Natural killer cell (primary cell): ENCODE data around the gene ZNF776. TPM values are rescaled to one million over a fixed set of nuclear protein-coding genes. Genes with fewer than 3 reads are reported as not detected.

Experiments
- ATAC-seq, 3 donors: fragments of 150-1000 bp in 2 of 3; fragments of 200-7000 bp in 1 of 3; cut with Tn5 transposase; 1 replicate in 1 of 3; 2 replicates in 2 of 3; pipeline ENCODE4 v1.10.0; 2021; ENCODE audit warnings: mild to moderate bottlenecking in 2 of 3, moderate library complexity in 2 of 3
- DNase-seq, 2 donors: peaks; one replicate each; pipeline versions ENCODE4 v3.0.0 to v3.0.0-alpha.2; 2013 to 2021; ENCODE audit warnings: mixed read lengths in 1 of 2
- H3K27ac ChIP-seq: one replicate; pipeline ENCODE4 v1.5.1; 2013; ENCODE audit warnings: mild to moderate bottlenecking, low read length
- H3K27me3 ChIP-seq: one replicate; pipeline ENCODE4 v1.6.1; 2013; ENCODE audit warnings: low read length; ENCODE audit not compliant: control insufficient read depth, insufficient read depth
- H3K36me3 ChIP-seq: one replicate; pipeline ENCODE4 v1.6.1; 2013; ENCODE audit warnings: low read length; ENCODE audit not compliant: control insufficient read depth, insufficient read depth
- H3K4me1 ChIP-seq: one replicate; pipeline ENCODE4 v1.6.1; 2013; ENCODE audit warnings: low read length; ENCODE audit not compliant: control insufficient read depth, insufficient read depth
- H3K4me3 ChIP-seq: one replicate; pipeline ENCODE4 v1.5.1; 2013; ENCODE audit warnings: low read length
- H3K9me3 ChIP-seq: one replicate; pipeline ENCODE4 v1.6.1; 2013; ENCODE audit warnings: low read length; ENCODE audit not compliant: control insufficient read depth, insufficient read depth
- H3K27ac Mint-ChIP-seq, 2 donors: one replicate each; pipeline ENCODE4 v1.8.0; 2022; ENCODE audit warnings: mild to moderate bottlenecking in 2 of 2, mixed read lengths in 2 of 2, moderate library complexity in 1 of 2
- H3K27me3 Mint-ChIP-seq, 2 donors: one replicate each; pipeline ENCODE4 v1.8.0; 2022; ENCODE audit warnings: low read depth in 2 of 2, mixed read lengths in 2 of 2
- H3K36me3 Mint-ChIP-seq: one replicate; pipeline ENCODE4 v1.8.0; 2022; ENCODE audit warnings: mixed read lengths
- H3K4me1 Mint-ChIP-seq, 2 donors: one replicate each; pipeline ENCODE4 v1.8.0; 2022; ENCODE audit warnings: mixed read lengths in 2 of 2
- H3K4me3 Mint-ChIP-seq: one replicate; pipeline ENCODE4 v1.8.0; 2022; ENCODE audit warnings: mild to moderate bottlenecking, moderate library complexity, mixed read lengths
- H3K9me3 Mint-ChIP-seq, 2 donors: one replicate each; pipeline ENCODE4 v1.8.0; 2022; ENCODE audit warnings: mixed read lengths in 2 of 2
- WGBS: methylation state at CpG from one replicate; pipeline ENCODE4 v1.1.7; 2013; ENCODE audit warnings: missing lambda C conversion rate; ENCODE audit not compliant: insufficient coverage; 5-methylcytosine and 5-hydroxymethylcytosine counted together
- intact Hi-C: fragments of 100-400 bp; cut with micrococcal nuclease; formaldehyde crosslinking; loops from one replicate; pipeline ENCODE4 v1.14.2; 2022
- total RNA-seq, 4 donors: library from RNA; stranded (reverse); fragments of 120-200 nt in 1 of 4; gene quantifications; one replicate each; pipeline versions ENCODE4 v1.2.3 to v1.2.4, GENCODE V29; 2013 to 2022
- TF ChIP-seq, protein P1 (sequence below): fragments of 200-600 bp; IDR thresholded peaks from one replicate; pipeline ENCODE4 v1.8.0; 2022; ENCODE audit warnings: antibody characterized with exemption

Gene ZNF776
- total RNA-seq, 3 donors from 2014 or later (not counting 1 experiment from before 2014, with no cell fraction given), result 10.5 to 19.2 (median 18.7) TPM

DNA sequence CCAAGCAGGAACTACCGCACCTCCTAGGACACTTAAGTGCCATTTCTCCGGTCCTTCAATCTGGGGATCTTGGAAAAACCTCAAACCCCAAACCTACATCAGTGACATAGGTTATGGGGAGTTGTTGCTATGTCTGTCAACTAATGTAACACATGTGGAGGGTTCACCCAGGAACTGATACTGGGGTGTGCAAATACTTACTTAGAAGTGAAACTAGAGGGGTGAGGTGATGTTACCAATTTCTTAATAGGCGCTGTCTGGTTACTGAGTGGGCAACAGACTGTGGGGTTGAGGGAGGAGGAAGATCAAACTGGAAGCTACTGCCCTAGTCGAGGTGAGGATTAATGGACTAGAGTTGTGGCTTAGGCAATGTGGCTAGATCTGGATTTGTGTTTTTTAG, 24.8 kb downstream of the ZNF776 start:
- Histone ChIP-seq H3K27me3 (no peaks in the 10 kb centered on the region), H3K9me3 (peaks cover 36% of the 10 kb centered on the region), H3K27ac (no peak overlapping the region), H3K4me1 (peaks cover 26% of the 10 kb centered on the region), H3K4me3 (no peak overlapping the region), H3K36me3 (peaks cover 8% of the 10 kb centered on the region)
- H3K4me3 Mint-ChIP-seq, result peak overlapping the region; percentile 70
- TF ChIP-seq, protein P1, sequence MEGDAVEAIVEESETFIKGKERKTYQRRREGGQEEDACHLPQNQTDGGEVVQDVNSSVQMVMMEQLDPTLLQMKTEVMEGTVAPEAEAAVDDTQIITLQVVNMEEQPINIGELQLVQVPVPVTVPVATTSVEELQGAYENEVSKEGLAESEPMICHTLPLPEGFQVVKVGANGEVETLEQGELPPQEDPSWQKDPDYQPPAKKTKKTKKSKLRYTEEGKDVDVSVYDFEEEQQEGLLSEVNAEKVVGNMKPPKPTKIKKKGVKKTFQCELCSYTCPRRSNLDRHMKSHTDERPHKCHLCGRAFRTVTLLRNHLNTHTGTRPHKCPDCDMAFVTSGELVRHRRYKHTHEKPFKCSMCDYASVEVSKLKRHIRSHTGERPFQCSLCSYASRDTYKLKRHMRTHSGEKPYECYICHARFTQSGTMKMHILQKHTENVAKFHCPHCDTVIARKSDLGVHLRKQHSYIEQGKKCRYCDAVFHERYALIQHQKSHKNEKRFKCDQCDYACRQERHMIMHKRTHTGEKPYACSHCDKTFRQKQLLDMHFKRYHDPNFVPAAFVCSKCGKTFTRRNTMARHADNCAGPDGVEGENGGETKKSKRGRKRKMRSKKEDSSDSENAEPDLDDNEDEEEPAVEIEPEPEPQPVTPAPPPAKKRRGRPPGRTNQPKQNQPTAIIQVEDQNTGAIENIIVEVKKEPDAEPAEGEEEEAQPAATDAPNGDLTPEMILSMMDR, result no peak
- WGBS, result 82% methylated on average over 4 of the region's 4 CpGs
- DNase-seq (no peak), ATAC-seq (no peak)
- H3K9me3 Mint-ChIP-seq, result peaks cover 5% of the 10 kb centered on the region in 2 donors
- intact Hi-C loops, result no loop called here
- peaks cover 34% of the 10 kb centered on the region for H3K36me3 Mint-ChIP-seq
- no peaks in the 10 kb centered on the region for H3K27me3 Mint-ChIP-seq
- peak overlapping the region; percentile 22 to 65 for H3K27ac Mint-ChIP-seq
- H3K4me1 Mint-ChIP-seq, result peaks cover 40 to 49% of the 10 kb centered on the region in 2 donors

DNA sequence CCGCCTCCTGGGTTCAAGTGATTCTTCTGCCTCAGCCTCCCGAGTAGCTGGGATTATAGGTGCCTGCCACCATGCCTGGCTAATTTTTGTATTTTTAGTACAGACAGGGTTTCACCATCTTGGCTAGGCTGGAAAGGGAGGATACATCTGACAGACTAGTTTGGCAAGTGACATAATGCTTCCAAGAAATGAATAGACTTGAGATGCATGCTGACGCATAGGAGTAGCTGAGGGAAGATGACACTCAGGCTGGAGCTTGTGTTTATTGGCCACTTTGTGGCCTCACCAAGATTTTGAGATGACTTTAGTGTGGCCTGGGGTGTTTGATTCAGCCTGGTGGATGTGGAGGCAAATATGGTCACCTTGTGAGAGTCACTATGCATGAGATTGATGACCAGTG, 26.9 kb downstream of the ZNF776 start:
- ATAC-seq, result no peak
- WGBS, result over 99% methylated on average over 3 of the region's 3 CpGs
- H3K36me3 ChIP-seq, result peaks cover 27% of the 10 kb centered on the region
- no peak overlapping the region for H3K27ac Mint-ChIP-seq
- H3K27me3 ChIP-seq, result no peaks in the 10 kb centered on the region
- H3K4me1 Mint-ChIP-seq, result peaks cover 42 to 51% of the 10 kb centered on the region in 2 donors
- H3K4me1 ChIP-seq, result peaks cover 26% of the 10 kb centered on the region
- intact Hi-C loops, result no loop called here
- TF ChIP-seq, protein P1, result no peak
- H3K36me3 Mint-ChIP-seq, result peaks cover 51% of the 10 kb centered on the region
- H3K27me3 Mint-ChIP-seq, result no peaks in the 10 kb centered on the region
- H3K9me3 ChIP-seq, result peaks cover 56% of the 10 kb centered on the region
- no peak for DNase-seq
- no peak overlapping the region for H3K4me3 Mint-ChIP-seq
- H3K27ac ChIP-seq, result no peak overlapping the region
- no peak overlapping the region for H3K4me3 ChIP-seq
- peaks cover 7% of the 10 kb centered on the region in 2 donors for H3K9me3 Mint-ChIP-seq

DNA sequence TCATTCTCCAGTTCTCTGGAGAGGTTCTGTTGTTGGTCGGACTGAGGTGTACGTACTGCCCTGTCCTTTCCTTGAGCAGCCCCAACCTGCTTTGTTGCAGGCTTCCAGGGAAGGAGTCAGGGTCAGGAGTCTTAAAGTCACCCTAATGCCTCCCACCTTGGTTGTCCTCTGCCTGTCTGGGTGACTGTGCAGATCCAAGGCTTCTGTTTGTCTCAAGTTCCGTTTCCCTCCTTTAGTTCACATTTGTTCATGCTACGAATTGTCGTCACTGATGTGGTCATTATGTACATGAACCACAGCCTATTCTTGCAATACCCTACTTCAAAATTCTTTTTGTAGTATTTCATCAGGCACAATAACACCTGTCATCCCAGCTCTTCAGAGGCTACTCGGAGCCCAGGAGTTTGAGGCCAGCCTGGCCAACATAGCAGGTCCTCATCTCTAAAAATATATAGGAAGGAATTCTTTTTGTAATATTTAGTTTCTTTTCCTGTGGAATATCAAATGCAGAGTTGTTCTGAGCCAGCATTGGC, 30.2 kb downstream of the ZNF776 start:
- H3K27ac ChIP-seq, result no peak overlapping the region
- no peak overlapping the region for H3K27ac Mint-ChIP-seq
- H3K4me3 ChIP-seq, result no peak overlapping the region
- peaks cover 16 to 18% of the 10 kb centered on the region in 2 donors for H3K9me3 Mint-ChIP-seq
- peaks cover 74% of the 10 kb centered on the region for H3K36me3 Mint-ChIP-seq
- intact Hi-C loops, result no loop called here
- peaks cover 21 to 29% of the 10 kb centered on the region in 2 donors for H3K4me1 Mint-ChIP-seq
- 77% methylated on average over 5 of the region's 6 CpGs for WGBS
- no peak for ATAC-seq
- H3K36me3 ChIP-seq, result peaks cover 55% of the 10 kb centered on the region
- no peak overlapping the region for H3K4me3 Mint-ChIP-seq
- H3K4me1 ChIP-seq, result peaks cover 5% of the 10 kb centered on the region
- TF ChIP-seq, protein P1, result no peak
- no peaks in the 10 kb centered on the region for H3K27me3 Mint-ChIP-seq
- H3K9me3 ChIP-seq, result peaks cover 71% of the 10 kb centered on the region
- H3K27me3 ChIP-seq, result no peaks in the 10 kb centered on the region
- DNase-seq, result no peak

DNA sequence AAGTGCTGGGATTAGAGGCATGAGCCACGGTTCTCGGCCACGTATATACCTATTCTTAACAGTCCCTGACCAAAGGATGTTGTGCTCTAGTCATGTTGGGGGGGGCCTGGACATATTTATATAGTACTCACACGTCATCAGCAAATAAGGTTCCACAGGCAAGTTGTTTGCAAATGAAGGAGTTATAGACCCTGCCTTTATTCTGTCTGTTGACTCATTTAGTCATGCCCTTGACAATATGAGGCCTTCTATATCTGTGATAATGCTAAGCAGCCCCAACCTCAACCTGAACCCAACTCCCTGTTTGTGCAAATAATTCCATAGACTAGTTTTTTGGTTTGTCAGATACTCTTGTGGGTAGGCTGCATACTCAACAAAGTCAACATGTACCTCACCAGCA, 31.7 kb downstream of the ZNF776 start:
- Histone ChIP-seq H3K36me3 (peaks cover 52% of the 10 kb centered on the region), H3K27ac (no peak overlapping the region), H3K9me3 (peaks cover 64% of the 10 kb centered on the region), H3K4me1 (peaks cover 5% of the 10 kb centered on the region), H3K4me3 (no peak overlapping the region), H3K27me3 (no peaks in the 10 kb centered on the region)
- 100% methylated on average over 4 of the region's 4 CpGs for WGBS
- peaks cover 14 to 18% of the 10 kb centered on the region in 2 donors for H3K9me3 Mint-ChIP-seq
- DNase-seq (no peak), ATAC-seq (no peak)
- no peaks in the 10 kb centered on the region for H3K27me3 Mint-ChIP-seq
- peaks cover 60% of the 10 kb centered on the region for H3K36me3 Mint-ChIP-seq
- peaks cover 15 to 20% of the 10 kb centered on the region in 2 donors for H3K4me1 Mint-ChIP-seq
- H3K27ac Mint-ChIP-seq, result no peak overlapping the region
- no peak overlapping the region for H3K4me3 Mint-ChIP-seq
- intact Hi-C loops, result no loop called here
- TF ChIP-seq, protein P1, result no peak
